SK-N-SH treated with all-trans-retinoic acid at 6 μM for 48 hours (cell line): Measurements from ENCODE around the gene OAS1.

ENCODE experiments used
- ARNTL ChIP-seq: fragments of 450-650 bp; formaldehyde crosslinking; IDR thresholded peaks from 2 replicates; pipeline ENCODE4 v1.5.0; 2020; ENCODE audit warnings: low read depth, mild to moderate bottlenecking, moderate library complexity, borderline replicate concordance
- OSR1 ChIP-seq: fragments of 250-450 bp; sonication (Bioruptor Pico); IDR thresholded peaks from 2 replicates; pipeline ENCODE4 v1.8.0; 2022; ENCODE audit warnings: moderate library complexity, mild to moderate bottlenecking, inconsistent platforms
- TF ChIP-seq, protein P1 (sequence below): fragments of 250-450 bp; sonication (Bioruptor Pico); IDR thresholded peaks from 2 replicates; pipeline ENCODE4 v1.5.1; 2020; ENCODE audit warnings: low read depth, mild to moderate bottlenecking, moderate library complexity

DNA sequence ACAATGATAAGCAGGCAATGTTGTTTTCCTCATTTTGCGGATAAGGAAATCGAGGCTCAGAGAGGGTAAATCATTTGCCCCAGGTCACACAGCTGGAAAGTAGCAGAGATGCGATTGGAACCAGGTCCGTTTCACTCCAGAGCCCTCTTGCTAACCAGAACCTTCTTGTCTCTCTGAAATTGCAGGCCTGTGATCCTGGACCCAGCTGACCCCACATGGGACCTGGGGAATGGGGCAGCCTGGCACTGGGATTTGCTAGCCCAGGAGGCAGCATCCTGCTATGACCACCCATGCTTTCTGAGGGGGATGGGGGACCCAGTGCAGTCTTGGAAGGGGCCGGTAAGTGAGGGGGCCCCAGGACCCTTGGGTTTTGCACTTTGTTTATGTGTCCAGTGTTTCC is 41.0 kb downstream of the OAS1 start:
- TF ChIP-seq OSR1 (CRISPR knock-in tag) (no peak), ARNTL (CRISPR knock-in tag) (no peak)
- TF ChIP-seq, protein P1, sequence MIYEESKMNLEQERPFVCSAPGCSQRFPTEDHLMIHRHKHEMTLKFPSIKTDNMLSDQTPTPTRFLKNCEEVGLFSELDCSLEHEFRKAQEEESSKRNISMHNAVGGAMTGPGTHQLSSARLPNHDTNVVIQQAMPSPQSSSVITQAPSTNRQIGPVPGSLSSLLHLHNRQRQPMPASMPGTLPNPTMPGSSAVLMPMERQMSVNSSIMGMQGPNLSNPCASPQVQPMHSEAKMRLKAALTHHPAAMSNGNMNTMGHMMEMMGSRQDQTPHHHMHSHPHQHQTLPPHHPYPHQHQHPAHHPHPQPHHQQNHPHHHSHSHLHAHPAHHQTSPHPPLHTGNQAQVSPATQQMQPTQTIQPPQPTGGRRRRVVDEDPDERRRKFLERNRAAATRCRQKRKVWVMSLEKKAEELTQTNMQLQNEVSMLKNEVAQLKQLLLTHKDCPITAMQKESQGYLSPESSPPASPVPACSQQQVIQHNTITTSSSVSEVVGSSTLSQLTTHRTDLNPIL = no peak
